Esophagus squamous epithelium (tissue), 5 donors: Measurements from ENCODE around the gene SLC10A7. TPM values are rescaled to one million over a fixed set of nuclear protein-coding genes. Genes with fewer than 3 reads are reported as not detected.

Source experiments
- DNase-seq: peaks from one replicate; lab custom pipeline; 2025; lab: John Stamatoyannopoulos, UW
- H3K27ac ChIP-seq, 4 donors: fragments of 200-600 bp; sonication (generic); one replicate each; pipeline ENCODE4 v1.5.1; 2016 to 2019; ENCODE audit warnings: mild to moderate bottlenecking in 1 of 4
- H3K27me3 ChIP-seq, 4 donors: fragments of 200-600 bp; sonication (generic); 1 replicate in 3 of 4; 2 replicates in 1 of 4; pipeline versions ENCODE4 v1.5.1 to v1.6.0; 2017 to 2021; ENCODE audit warnings: antibody characterized with exemption in 1 of 4
- H3K36me3 ChIP-seq, 3 donors: fragments of 200-600 bp; sonication (generic); one replicate each; pipeline ENCODE4 v1.5.1; 2016 to 2019
- H3K4me1 ChIP-seq, 3 donors: fragments of 200-600 bp; sonication (generic); one replicate each; pipeline ENCODE4 v1.5.1; 2017 to 2019
- H3K4me3 ChIP-seq, 4 donors: fragments of 200-600 bp; sonication (generic); 1 replicate in 3 of 4; 2 replicates in 1 of 4; pipeline ENCODE4 v1.5.1; 2016 to 2019; ENCODE audit warnings: mild to moderate bottlenecking in 2 of 4, moderate library complexity in 1 of 4
- H3K9me3 ChIP-seq, 3 donors: fragments of 200-600 bp; sonication (generic); one replicate each; pipeline ENCODE4 v1.5.1; 2016 to 2019
- CTCF ChIP-seq, 6 experiments: fragments of 450-650 bp in 4 of 6; fragments of 200-600 bp in 2 of 6; sonication (generic) in 2 of 6; IDR thresholded peaks; one replicate each; pipeline ENCODE4 v1.5.1; 2016 to 2019; ENCODE audit warnings: antibody characterized with exemption in 6 of 6, mild to moderate bottlenecking in 4 of 6, moderate library complexity in 4 of 6
- POLR2A ChIP-seq, 4 donors: fragments of 450-650 bp; IDR thresholded peaks; one replicate each; pipeline ENCODE4 v1.6.1; 2017; ENCODE audit warnings: antibody characterized with exemption in 4 of 4, mild to moderate bottlenecking in 4 of 4, moderate library complexity in 3 of 4
- WGBS, 2 donors: methylation state at CpG; one replicate each; pipeline ENCODE4 v1.1.5; 2018; 5-methylcytosine and 5-hydroxymethylcytosine counted together
- intact Hi-C: fragments of 100-400 bp; cut with DNase I; formaldehyde crosslinking; loops from one replicate; pipeline ENCODE4 v1.15.0; 2022
- total RNA-seq, 4 donors: library from RNA; depleted of rRNA; stranded (reverse); fragments of >200 nt; gene quantifications; one replicate each; pipeline ENCODE4 v1.1.0, GENCODE V29; 2016
- donor health status: DM: yes; HTN: yes; CAD: no.

Gene SLC10A7
- total RNA-seq, 4 donors from 2014 or later, result 9.7 to 23.5 (median 13.5) TPM

DNA sequence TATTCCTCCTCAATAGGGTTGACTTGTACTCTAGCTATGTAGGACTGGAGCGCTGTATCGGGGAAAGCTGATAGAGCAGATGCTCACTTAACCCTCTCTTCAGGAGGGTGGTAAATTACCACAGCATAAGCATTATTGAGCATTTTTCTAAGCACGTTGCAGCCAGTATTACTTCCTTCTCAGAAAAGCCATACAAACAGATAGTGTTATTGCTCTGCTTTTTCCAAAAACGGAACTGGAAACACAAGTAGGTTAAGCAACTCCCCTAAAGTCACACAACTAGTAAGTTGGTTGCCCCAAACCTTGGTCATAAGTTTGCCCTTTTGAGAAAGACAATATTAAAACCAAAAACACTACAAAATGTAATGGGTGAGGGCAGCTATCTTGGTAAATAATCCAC is 233.5 kb downstream of the SLC10A7 start:
- 76 to 82% methylated on average over 4 of the region's 4 CpGs for WGBS, 2 donors
- TF ChIP-seq CTCF (IDR thresholded peaks at IDR 0.05) (no peak), POLR2A (IDR thresholded peaks at IDR 0.05) (no peak)
- Histone ChIP-seq H3K4me3 (no peak overlapping the region), H3K27ac (no peak overlapping the region), H3K27me3 (no peaks in the 10 kb centered on the region), H3K9me3 (no peaks in the 10 kb centered on the region), H3K36me3 (peaks cover 0 to 26% (median 0%) of the 10 kb centered on the region in 3 donors), H3K4me1 (no peaks in the 10 kb centered on the region)
- no peak for DNase-seq
- intact Hi-C loops, result no loop called here

- Histone ChIP-seq H3K4me1 (no peaks in the 10 kb centered on the region), H3K27ac (no peak overlapping the region), H3K36me3 (peaks cover 0 to 22% (median 0%) of the 10 kb centered on the region in 3 donors), H3K4me3 (no peak overlapping the region), H3K27me3 (no peaks in the 10 kb centered on the region), H3K9me3 (no peaks in the 10 kb centered on the region)
- intact Hi-C loops, result no loop called here
- no peak for DNase-seq
- TF ChIP-seq CTCF (IDR thresholded peaks at IDR 0.05) (no peak), POLR2A (IDR thresholded peaks at IDR 0.05) (no peak)
These were observed 236.7 kb downstream of the SLC10A7 start for GRCh38 chr4:146285037-146285436.

GRCh38 chr4:146283758-146284651 is 237.7 kb downstream of the SLC10A7 start:
- DNase-seq, result no peak
- 64 to 71% methylated on average over 3 of the region's 3 CpGs for WGBS, 2 donors
- H3K4me3 ChIP-seq, result no peak overlapping the region
- TF ChIP-seq POLR2A (IDR thresholded peaks at IDR 0.05) (no peak), CTCF (IDR thresholded peaks at IDR 0.05) (no peak)
- no peaks in the 10 kb centered on the region for H3K27me3 ChIP-seq
- H3K4me1 ChIP-seq, result no peaks in the 10 kb centered on the region
- no peak overlapping the region for H3K27ac ChIP-seq
- H3K36me3 ChIP-seq, result peaks cover 0 to 20% (median 0%) of the 10 kb centered on the region in 3 donors
- intact Hi-C loops, result no loop called here
- H3K9me3 ChIP-seq, result no peaks in the 10 kb centered on the region

DNA sequence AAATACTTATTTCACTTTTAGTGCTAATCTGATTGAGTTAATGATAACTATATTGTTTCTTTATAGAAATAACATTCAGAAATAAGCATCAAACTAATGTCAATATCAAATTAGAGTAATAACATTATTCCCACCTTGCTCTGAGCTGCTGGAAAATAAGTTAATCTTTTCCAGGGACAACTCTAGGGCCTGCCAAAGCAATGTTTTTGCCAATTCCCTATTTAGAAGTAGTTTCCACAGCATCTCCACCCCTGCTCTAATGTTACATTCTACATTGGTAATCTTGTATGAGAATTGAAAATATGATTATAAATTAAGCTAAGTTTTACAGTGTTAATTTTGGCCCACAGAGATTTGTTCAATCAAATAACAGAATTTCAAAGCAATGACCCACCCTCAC is 239.1 kb downstream of the SLC10A7 start:
- intact Hi-C loops, result no loop called here
- no peak for TF ChIP-seq CTCF (IDR thresholded peaks at IDR 0.05)
- no peak for TF ChIP-seq POLR2A (IDR thresholded peaks at IDR 0.05)
- H3K4me3 ChIP-seq, result no peak overlapping the region

DNA sequence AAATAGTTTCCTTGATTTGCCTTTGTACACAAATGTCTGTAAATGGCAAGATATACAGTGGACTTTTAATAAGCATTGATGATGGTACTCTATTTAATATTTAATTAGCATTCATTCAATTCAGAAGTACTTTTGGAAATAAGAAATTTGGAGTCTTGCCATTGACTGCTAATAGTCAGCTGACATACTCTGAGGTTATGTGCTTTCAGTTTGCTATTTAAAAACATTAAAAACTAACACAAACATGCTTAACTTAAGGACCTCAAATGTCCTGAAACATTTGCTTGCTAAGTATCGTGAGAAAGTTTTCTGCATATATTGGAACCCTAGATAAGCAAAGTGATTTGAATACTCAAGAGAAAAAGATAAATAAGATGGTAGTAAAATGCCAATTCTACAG is 242.8 kb downstream of the SLC10A7 start:
- no peaks in the 10 kb centered on the region for H3K4me1 ChIP-seq
- intact Hi-C loops, result no loop called here
- TF ChIP-seq POLR2A (IDR thresholded peaks at IDR 0.05) (no peak), CTCF (IDR thresholded peaks at IDR 0.05) (no peak)
- no peak for DNase-seq
- H3K4me3 ChIP-seq, result no peak overlapping the region
- H3K36me3 ChIP-seq, result no peaks in the 10 kb centered on the region
- H3K27me3 ChIP-seq, result no peaks in the 10 kb centered on the region
- no peak overlapping the region for H3K27ac ChIP-seq
- no peaks in the 10 kb centered on the region for H3K9me3 ChIP-seq
- WGBS, 2 donors, result 78 to 88% methylated on average over 1 of the region's 1 CpG

More for the DNA sequence above, 239.1 kb downstream of the SLC10A7 start:
- Histone ChIP-seq H3K9me3 (no peaks in the 10 kb centered on the region), H3K27me3 (no peaks in the 10 kb centered on the region), H3K27ac (no peak overlapping the region), H3K4me1 (no peaks in the 10 kb centered on the region), H3K36me3 (peaks cover 0 to 17% (median 0%) of the 10 kb centered on the region in 3 donors)
- no peak for DNase-seq
